Measurements from ENCODE around the gene RPL22L1.
A peak's percentile ranks its signal among the peaks of the same experiment; 100 is the strongest.

The RPL22L1 gene

DNA sequence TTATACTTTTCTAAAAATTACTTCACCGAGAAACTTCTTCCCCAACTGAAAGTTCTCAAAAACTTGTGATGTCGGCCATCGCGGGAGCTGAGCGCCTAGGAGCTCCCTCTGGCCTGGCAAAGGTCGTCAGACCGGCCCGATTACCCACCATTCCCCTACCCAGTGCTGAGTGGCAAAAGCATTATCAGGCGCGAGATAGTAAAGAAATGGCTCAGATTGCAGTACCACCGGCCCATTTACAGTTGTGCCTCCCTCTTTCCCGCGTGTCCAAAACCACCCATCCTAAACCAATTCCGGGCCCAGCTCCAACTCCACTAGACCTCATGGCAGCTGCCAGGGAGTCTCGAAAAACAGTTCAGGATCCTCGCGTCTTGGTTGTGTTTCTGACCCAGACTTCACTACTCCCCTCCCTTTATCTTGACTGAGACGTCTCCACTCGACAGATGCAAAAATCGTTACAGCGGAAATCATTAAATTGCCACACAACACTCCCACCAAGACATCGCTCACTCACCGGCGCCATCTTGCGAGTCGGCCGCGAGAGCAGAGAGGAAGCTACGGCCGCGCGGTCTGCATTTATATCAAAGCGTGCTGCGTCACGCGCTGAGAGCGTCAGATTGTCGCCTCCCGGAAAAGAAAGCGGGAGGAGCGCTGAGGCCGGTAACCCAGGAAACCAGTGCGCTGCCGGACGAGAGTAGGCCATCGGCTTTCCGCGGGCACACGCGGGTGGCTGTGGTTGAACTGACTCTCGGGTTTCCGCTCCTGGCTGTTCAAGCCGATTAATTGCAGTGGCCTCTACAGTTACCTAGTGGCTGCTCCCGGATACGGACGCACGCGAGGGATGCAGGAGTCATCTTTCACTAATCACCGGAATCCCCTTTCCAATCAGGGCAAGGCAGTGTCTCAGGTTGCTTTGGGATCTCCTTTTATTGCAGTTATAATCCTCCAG, at the start of gene RPL22L1 (continued):
- TF ChIP-seq, protein P1, sequence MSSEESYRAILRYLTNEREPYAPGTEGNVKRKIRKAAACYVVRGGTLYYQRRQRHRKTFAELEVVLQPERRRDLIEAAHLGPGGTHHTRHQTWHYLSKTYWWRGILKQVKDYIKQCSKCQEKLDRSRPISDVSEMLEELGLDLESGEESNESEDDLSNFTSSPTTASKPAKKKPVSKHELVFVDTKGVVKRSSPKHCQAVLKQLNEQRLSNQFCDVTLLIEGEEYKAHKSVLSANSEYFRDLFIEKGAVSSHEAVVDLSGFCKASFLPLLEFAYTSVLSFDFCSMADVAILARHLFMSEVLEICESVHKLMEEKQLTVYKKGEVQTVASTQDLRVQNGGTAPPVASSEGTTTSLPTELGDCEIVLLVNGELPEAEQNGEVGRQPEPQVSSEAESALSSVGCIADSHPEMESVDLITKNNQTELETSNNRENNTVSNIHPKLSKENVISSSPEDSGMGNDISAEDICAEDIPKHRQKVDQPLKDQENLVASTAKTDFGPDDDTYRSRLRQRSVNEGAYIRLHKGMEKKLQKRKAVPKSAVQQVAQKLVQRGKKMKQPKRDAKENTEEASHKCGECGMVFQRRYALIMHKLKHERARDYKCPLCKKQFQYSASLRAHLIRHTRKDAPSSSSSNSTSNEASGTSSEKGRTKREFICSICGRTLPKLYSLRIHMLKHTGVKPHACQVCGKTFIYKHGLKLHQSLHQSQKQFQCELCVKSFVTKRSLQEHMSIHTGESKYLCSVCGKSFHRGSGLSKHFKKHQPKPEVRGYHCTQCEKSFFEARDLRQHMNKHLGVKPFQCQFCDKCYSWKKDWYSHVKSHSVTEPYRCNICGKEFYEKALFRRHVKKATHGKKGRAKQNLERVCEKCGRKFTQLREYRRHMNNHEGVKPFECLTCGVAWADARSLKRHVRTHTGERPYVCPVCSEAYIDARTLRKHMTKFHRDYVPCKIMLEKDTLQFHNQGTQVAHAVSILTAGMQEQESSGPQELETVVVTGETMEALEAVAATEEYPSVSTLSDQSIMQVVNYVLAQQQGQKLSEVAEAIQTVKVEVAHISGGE (tag by site-specific recombination; conservative IDR thresholded peaks at IDR 0.05; ENCODE audit: low read depth): peak; percentile 56; the same call in 1 of the 2 replicates
- TF ChIP-seq ZSCAN16 (tag by site-specific recombination; IDR thresholded peaks at IDR 0.05) (no peak), HOXD13 (CRISPR knock-in tag; IDR thresholded peaks at IDR 0.05; ENCODE audit: borderline replicate concordance) (no peak), ZIC2 (tag by site-specific recombination; IDR thresholded peaks at IDR 0.05) (no peak), ZNF266 (tag by site-specific recombination; IDR thresholded peaks at IDR 0.05; ENCODE audit: low read depth) (no peak), ZNF624 (tag by site-specific recombination; IDR thresholded peaks at IDR 0.05) (no peak), ZNF19 (tag by site-specific recombination; IDR thresholded peaks at IDR 0.05; ENCODE audit: low read depth) (no peak), SCRT2 (tag by site-specific recombination; IDR thresholded peaks at IDR 0.05) (no peak), RBAK (tag by site-specific recombination; IDR thresholded peaks at IDR 0.05) (no peak), ZNF169 (tag by site-specific recombination; IDR thresholded peaks at IDR 0.05) (no peak), ZNF138 (tag by site-specific recombination; IDR thresholded peaks at IDR 0.05; ENCODE audit: borderline replicate concordance) (no peak), ZNF221 (tag by site-specific recombination; IDR thresholded peaks at IDR 0.05; ENCODE audit: borderline replicate concordance) (no peak), ZNF623 (tag by site-specific recombination; IDR thresholded peaks at IDR 0.05) (no peak), SP7 (tag by site-specific recombination; IDR thresholded peaks at IDR 0.05) (peak; percentile 74), ZNF202 (tag by site-specific recombination; IDR thresholded peaks at IDR 0.05; ENCODE audit: borderline replicate concordance) (no peak), ZNF501 (tag by site-specific recombination; IDR thresholded peaks at IDR 0.05) (peak; percentile 24; the same call in 1 of the 2 replicates), ZBTB17 (tag by site-specific recombination; IDR thresholded peaks at IDR 0.05) (peak; percentile 99), HOXC10 (CRISPR knock-in tag; IDR thresholded peaks at IDR 0.05) (no peak), ZNF830 (tag by site-specific recombination; IDR thresholded peaks at IDR 0.05; ENCODE audit: low read depth) (no peak), ZNF701 (tag by site-specific recombination; IDR thresholded peaks at IDR 0.05) (no peak), ZNF48 (tag by site-specific recombination; IDR thresholded peaks at IDR 0.05) (no peak), ZNF114 (tag by site-specific recombination; IDR thresholded peaks at IDR 0.05) (no peak), ZNF133 (tag by site-specific recombination; IDR thresholded peaks at IDR 0.05) (no peak), ZNF544 (tag by site-specific recombination; IDR thresholded peaks at IDR 0.05) (no peak)
- TF ChIP-seq, protein P2, sequence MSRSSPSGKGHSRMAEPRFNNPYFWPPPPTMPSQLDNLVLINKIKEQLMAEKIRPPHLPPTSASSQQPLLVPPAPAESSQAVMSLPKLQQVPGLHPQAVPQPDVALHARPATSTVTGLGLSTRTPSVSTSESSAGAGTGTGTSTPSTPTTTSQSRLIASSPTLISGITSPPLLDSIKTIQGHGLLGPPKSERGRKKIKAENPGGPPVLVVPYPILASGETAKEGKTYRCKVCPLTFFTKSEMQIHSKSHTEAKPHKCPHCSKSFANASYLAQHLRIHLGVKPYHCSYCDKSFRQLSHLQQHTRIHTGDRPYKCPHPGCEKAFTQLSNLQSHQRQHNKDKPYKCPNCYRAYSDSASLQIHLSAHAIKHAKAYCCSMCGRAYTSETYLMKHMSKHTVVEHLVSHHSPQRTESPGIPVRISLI (tag by site-specific recombination; IDR thresholded peaks at IDR 0.05): no peak
- TF ChIP-seq, protein P3, sequence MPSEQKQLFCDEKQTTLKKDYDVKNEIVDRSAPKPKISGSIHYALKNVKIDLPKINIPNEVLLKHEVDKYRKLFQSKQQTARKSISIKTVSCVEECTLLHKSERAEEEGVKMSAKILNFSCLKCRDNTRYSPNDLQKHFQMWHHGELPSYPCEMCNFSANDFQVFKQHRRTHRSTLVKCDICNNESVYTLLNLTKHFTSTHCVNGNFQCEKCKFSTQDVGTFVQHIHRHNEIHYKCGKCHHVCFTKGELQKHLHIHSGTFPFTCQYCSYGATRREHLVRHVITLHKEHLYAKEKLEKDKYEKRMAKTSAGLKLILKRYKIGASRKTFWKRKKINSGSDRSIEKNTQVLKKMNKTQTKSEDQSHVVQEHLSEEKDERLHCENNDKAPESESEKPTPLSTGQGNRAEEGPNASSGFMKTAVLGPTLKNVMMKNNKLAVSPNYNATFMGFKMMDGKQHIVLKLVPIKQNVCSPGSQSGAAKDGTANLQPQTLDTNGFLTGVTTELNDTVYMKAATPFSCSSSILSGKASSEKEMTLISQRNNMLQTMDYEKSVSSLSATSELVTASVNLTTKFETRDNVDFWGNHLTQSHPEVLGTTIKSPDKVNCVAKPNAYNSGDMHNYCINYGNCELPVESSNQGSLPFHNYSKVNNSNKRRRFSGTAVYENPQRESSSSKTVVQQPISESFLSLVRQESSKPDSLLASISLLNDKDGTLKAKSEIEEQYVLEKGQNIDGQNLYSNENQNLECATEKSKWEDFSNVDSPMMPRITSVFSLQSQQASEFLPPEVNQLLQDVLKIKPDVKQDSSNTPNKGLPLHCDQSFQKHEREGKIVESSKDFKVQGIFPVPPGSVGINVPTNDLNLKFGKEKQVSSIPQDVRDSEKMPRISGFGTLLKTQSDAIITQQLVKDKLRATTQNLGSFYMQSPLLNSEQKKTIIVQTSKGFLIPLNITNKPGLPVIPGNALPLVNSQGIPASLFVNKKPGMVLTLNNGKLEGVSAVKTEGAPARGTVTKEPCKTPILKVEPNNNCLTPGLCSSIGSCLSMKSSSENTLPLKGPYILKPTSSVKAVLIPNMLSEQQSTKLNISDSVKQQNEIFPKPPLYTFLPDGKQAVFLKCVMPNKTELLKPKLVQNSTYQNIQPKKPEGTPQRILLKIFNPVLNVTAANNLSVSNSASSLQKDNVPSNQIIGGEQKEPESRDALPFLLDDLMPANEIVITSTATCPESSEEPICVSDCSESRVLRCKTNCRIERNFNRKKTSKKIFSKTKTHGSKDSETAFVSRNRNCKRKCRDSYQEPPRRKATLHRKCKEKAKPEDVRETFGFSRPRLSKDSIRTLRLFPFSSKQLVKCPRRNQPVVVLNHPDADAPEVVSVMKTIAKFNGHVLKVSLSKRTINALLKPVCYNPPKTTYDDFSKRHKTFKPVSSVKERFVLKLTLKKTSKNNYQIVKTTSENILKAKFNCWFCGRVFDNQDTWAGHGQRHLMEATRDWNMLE (tag by site-specific recombination; conservative IDR thresholded peaks at IDR 0.05; ENCODE audit: low read depth): no peak; the same call in 1 of the 2 replicates
- TF ChIP-seq, protein P4, sequence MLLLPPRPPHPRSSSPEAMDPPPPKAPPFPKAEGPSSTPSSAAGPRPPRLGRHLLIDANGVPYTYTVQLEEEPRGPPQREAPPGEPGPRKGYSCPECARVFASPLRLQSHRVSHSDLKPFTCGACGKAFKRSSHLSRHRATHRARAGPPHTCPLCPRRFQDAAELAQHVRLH (tag by site-specific recombination; IDR thresholded peaks at IDR 0.05): peak; percentile 33; the same call in 1 of the 2 replicates
- TF ChIP-seq, protein P5, sequence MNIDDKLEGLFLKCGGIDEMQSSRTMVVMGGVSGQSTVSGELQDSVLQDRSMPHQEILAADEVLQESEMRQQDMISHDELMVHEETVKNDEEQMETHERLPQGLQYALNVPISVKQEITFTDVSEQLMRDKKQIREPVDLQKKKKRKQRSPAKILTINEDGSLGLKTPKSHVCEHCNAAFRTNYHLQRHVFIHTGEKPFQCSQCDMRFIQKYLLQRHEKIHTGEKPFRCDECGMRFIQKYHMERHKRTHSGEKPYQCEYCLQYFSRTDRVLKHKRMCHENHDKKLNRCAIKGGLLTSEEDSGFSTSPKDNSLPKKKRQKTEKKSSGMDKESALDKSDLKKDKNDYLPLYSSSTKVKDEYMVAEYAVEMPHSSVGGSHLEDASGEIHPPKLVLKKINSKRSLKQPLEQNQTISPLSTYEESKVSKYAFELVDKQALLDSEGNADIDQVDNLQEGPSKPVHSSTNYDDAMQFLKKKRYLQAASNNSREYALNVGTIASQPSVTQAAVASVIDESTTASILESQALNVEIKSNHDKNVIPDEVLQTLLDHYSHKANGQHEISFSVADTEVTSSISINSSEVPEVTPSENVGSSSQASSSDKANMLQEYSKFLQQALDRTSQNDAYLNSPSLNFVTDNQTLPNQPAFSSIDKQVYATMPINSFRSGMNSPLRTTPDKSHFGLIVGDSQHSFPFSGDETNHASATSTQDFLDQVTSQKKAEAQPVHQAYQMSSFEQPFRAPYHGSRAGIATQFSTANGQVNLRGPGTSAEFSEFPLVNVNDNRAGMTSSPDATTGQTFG (tag by site-specific recombination; IDR thresholded peaks at IDR 0.05; ENCODE audit: borderline replicate concordance): no peak
